SKM-1 (cell line): ENCODE results near the gene NDUFA11.

Experiments
- DNase-seq: peaks from one replicate; lab custom pipeline; 2025; ENCODE audit not compliant: unreplicated experiment; lab: John Stamatoyannopoulos, UW

The NDUFA11 gene

GRCh38 chr19:5903624-5904351 lies at the start of gene NDUFA11:
NDUFA11 (minus strand) TSS chr19:5903790; CDS start chr19:5903708, 82 bp downstream.
- DNase-seq = peak; percentile 96

- DNase-seq = no peak
Measured at GRCh38 chr19:5953030-5953589, 49.5 kb upstream of the NDUFA11 start.

- DNase-seq = no peak
Measured at GRCh38 chr19:5952193-5953029, 48.8 kb upstream of the NDUFA11 start.

GRCh38 chr19:5951338-5951861 lies 47.8 kb upstream of the NDUFA11 start:
- no peak for DNase-seq

GRCh38 chr19:5950741-5951140 lies 47.2 kb upstream of the NDUFA11 start:
- DNase-seq = no peak

GRCh38 chr19:5949792-5950305 lies 46.3 kb upstream of the NDUFA11 start:
- DNase-seq = no peak

- no peak for DNase-seq
Measured at GRCh38 chr19:5948752-5949564, 45.4 kb upstream of the NDUFA11 start.

- DNase-seq = no peak
Measured at GRCh38 chr19:5947435-5947834, 43.8 kb upstream of the NDUFA11 start.

- DNase-seq = no peak
Measured at GRCh38 chr19:5943623-5944022, 40.0 kb upstream of the NDUFA11 start.

- no peak for DNase-seq
Measured at GRCh38 chr19:5943045-5943444, 39.5 kb upstream of the NDUFA11 start.

- no peak for DNase-seq
Measured at GRCh38 chr19:5941673-5942072, 38.1 kb upstream of the NDUFA11 start.

- no peak for DNase-seq
Measured at GRCh38 chr19:5940260-5941208, 36.9 kb upstream of the NDUFA11 start.

- no peak for DNase-seq
Measured at GRCh38 chr19:5937550-5937949, 34.0 kb upstream of the NDUFA11 start.

GRCh38 chr19:5936292-5936592 lies 32.7 kb upstream of the NDUFA11 start:
- DNase-seq = no peak

- DNase-seq = no peak
Measured at GRCh38 chr19:5935473-5936291, 32.1 kb upstream of the NDUFA11 start.

- DNase-seq = no peak
Measured at GRCh38 chr19:5934774-5935472, 31.3 kb upstream of the NDUFA11 start.

GRCh38 chr19:5934069-5934401 lies 30.4 kb upstream of the NDUFA11 start:
- no peak for DNase-seq

GRCh38 chr19:5933391-5934068 lies 29.9 kb upstream of the NDUFA11 start:
- no peak for DNase-seq
